ENCODE data around the gene EFEMP2.

The EFEMP2 gene

DNA sequence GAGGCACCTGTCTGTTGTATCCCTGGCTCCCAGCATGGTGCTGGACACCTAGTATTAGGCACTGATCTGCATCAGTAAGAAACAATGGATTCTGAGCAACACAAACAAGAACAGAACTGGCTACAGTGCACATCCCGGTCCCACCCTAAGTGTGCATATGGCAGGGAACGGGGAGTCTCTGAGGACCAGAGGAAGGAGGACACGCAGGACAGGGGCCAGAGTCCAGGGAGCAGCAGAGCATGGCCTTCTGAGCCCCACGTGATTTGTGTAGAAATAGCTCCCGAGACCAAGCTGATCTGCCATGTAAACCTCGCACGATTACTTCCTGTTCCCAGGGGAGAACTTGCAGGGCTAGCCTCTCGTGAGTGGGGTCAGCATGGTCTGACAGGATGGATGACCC, 51.5 kb downstream of the EFEMP2 start:
- no peak for DNase-seq (ENCODE audit: low spot score)

DNA sequence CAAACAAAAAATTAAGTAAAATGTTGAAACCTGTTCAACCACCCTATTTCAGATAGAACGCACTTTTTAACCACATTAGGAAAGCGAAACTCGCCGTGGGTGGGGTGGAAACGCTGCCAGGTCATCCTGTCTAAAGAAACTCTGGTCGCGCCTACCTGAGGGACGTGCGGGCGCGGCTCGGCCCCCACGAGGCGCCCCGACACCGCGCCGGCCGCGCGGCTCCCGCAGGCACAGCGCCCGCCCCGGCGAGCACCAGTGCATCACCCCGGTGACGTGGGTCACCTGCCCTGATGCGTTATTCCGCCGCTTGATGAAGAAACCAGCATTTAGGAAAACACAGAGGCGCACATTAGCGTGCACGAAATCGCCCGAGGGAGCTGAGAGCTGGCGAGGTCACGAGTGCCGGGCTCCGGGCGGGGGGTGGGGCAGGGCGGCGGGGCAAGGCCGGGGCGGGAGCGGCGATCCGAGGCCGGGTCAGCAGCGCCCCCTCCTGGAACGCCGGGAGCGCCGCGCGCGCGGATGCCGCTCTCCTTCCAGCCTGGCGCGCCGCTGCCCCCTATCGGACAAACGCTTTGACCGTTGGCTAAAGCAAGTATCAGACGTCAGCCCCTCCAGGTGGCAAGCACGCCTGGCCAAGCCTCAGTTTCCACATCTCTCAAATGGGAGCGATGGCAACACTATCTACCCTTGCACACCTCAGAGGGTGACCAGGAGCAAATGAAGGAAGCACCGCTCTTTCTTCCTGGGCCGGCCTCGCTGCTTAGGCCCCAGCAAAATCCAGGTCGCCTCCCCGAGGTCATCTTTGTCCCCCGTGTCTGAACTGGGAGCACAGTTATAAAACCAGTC, 54.5 kb downstream of the EFEMP2 start:
- peak; percentile 86 for DNase-seq (ENCODE audit: low spot score)

DNA sequence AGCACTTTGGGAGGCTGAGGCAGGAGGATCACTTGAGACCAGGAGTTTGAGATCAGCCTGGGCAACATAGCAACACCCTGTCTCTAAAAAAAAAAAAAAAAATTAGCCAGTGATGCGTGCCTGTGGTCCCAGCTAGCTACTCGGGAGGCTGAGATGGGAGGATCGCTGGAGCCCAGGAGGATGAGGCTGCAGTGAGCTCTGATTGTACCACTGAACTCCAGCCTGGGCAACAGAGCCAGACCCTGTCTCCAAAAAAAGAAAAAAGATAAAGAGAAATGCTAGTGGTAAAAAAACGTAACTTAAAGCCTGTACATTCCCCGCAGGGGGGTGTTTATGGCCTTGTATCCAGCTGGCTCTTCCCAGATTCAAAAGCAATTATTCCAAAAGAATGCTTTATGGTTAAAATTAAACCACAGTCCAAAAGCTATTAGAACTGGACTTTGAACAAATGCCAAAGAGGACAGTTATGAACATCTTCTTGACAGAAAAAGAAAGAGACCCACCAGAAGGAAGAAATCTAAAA, 55.2 kb downstream of the EFEMP2 start:
- DNase-seq (ENCODE audit: low spot score) = no peak

DNA sequence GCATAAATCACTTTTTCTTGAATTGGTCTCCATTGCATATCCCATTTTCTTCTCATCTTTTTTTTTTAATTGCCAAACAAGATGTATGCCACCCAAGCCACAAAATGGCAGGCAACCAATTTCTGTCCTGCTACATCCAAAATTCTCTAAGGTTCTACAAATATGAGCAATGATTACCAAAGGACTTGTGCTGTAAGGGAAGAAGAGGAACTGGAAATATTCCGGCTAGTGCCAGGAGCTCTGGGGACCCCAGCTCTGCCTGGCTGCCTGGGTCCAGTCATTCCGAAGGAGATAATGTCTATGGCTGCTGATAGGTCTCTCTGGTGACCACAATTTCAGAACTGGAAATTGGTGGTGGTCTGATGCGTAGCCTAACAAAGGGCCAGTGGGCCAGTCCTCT, 55.9 kb downstream of the EFEMP2 start:
- DNase-seq (ENCODE audit: low spot score) = no peak
